ENCODE data around the gene FRAS1.

Gene FRAS1

GRCh38 chr4:78560296-78560963 lies 503.3 kb downstream of the FRAS1 start:
- DNase-seq, result no peak

- no peak for DNase-seq
Measured at GRCh38 chr4:78561677-78562076, 504.6 kb downstream of the FRAS1 start.

- DNase-seq, result no peak
Measured at GRCh38 chr4:78562687-78563086, 505.6 kb downstream of the FRAS1 start.

- DNase-seq, result no peak
Measured at GRCh38 chr4:78565971-78566372, 508.8 kb downstream of the FRAS1 start.

GRCh38 chr4:78566834-78567499 lies 509.8 kb downstream of the FRAS1 start:
- DNase-seq, result no peak

- DNase-seq, result no peak
Measured at GRCh38 chr4:78567500-78568060, 510.5 kb downstream of the FRAS1 start.

- DNase-seq, result no peak
Measured at GRCh38 chr4:78568640-78569305, 511.6 kb downstream of the FRAS1 start.

- DNase-seq, result no peak
Measured at GRCh38 chr4:78569306-78569821, 512.2 kb downstream of the FRAS1 start.

GRCh38 chr4:78570117-78570516 lies 513.0 kb downstream of the FRAS1 start:
- DNase-seq, result no peak

- no peak for DNase-seq
Measured at GRCh38 chr4:78571804-78572203, 514.7 kb downstream of the FRAS1 start.

GRCh38 chr4:78578674-78579425 lies 521.7 kb downstream of the FRAS1 start:
- no peak for DNase-seq

- DNase-seq, result no peak
Measured at GRCh38 chr4:78581618-78582017, 524.5 kb downstream of the FRAS1 start.

GRCh38 chr4:78584863-78585547 lies 527.9 kb downstream of the FRAS1 start:
- DNase-seq, result no peak

- no peak for DNase-seq
Measured at GRCh38 chr4:78585633-78586032, 528.5 kb downstream of the FRAS1 start.

- DNase-seq, result no peak
Measured at GRCh38 chr4:78588894-78589545, 531.9 kb downstream of the FRAS1 start.

GRCh38 chr4:78591404-78591803 lies 534.3 kb downstream of the FRAS1 start:
- DNase-seq, result no peak

GRCh38 chr4:78592088-78592783 lies 535.1 kb downstream of the FRAS1 start:
- no peak for DNase-seq
